ENCODE results near the gene DOCK9.

DOCK9 gene

GRCh38 chr13:98972059-98972458 is 5.8 kb downstream of the DOCK9 start:
- DNase-seq, result no peak

GRCh38 chr13:98970330-98970729 is 7.5 kb downstream of the DOCK9 start:
- DNase-seq, result peak; percentile 57

GRCh38 chr13:98967491-98967890 is 10.4 kb downstream of the DOCK9 start:
- DNase-seq, result no peak

GRCh38 chr13:98966019-98966418 is 11.8 kb downstream of the DOCK9 start:
- DNase-seq, result no peak

- DNase-seq, result no peak
These were observed 12.5 kb downstream of the DOCK9 start for GRCh38 chr13:98965325-98965724.

- no peak for DNase-seq
These were observed 13.9 kb downstream of the DOCK9 start for GRCh38 chr13:98963917-98964316.

- DNase-seq, result peak; percentile 63
These were observed 14.8 kb downstream of the DOCK9 start for GRCh38 chr13:98962901-98963590.

GRCh38 chr13:98961503-98962105 is 16.3 kb downstream of the DOCK9 start:
- DNase-seq, result no peak

GRCh38 chr13:98960606-98961502 is 17.0 kb downstream of the DOCK9 start:
- DNase-seq, result no peak

- peak; percentile 54 for DNase-seq
These were observed 17.9 kb downstream of the DOCK9 start for GRCh38 chr13:98959786-98960605.

- no peak for DNase-seq
These were observed 18.6 kb downstream of the DOCK9 start for GRCh38 chr13:98959291-98959690.

- DNase-seq, result no peak
These were observed 19.4 kb downstream of the DOCK9 start for GRCh38 chr13:98958443-98958794.

GRCh38 chr13:98957731-98958442 is 20.0 kb downstream of the DOCK9 start:
- no peak for DNase-seq

- DNase-seq, result no peak
These were observed 22.5 kb downstream of the DOCK9 start for GRCh38 chr13:98955336-98955735.

- DNase-seq, result no peak
These were observed 23.6 kb downstream of the DOCK9 start for GRCh38 chr13:98954313-98954712.

- no peak for DNase-seq
These were observed 26.6 kb downstream of the DOCK9 start for GRCh38 chr13:98951266-98951665.

- DNase-seq, result no peak
These were observed 27.2 kb downstream of the DOCK9 start for GRCh38 chr13:98950705-98951104.

- DNase-seq, result no peak
These were observed 29.9 kb downstream of the DOCK9 start for GRCh38 chr13:98947925-98948324.

GRCh38 chr13:98945863-98946605 is 31.8 kb downstream of the DOCK9 start:
- DNase-seq, result no peak

- no peak for DNase-seq
These were observed 33.5 kb downstream of the DOCK9 start for GRCh38 chr13:98944336-98944735.

GRCh38 chr13:98942997-98943396 is 34.9 kb downstream of the DOCK9 start:
- DNase-seq, result no peak

- no peak for DNase-seq
These were observed 35.4 kb downstream of the DOCK9 start for GRCh38 chr13:98942485-98942884.

All from femur (tissue), 1 donor.